GM18951 (cell line): ENCODE measurements around the gene ADGRF1.
"Not testable (repeated sequence)": the region's sequence is repeated elsewhere in the genome, so short reads cannot be mapped to it uniquely, and the experiment has no call there.

Experiments used
- POLR2A ChIP-seq: IDR thresholded peaks from 4 replicates; pipeline ENCODE4 v1.6.1; 2011; ENCODE audit warnings: mild to moderate bottlenecking; ENCODE audit not compliant: insufficient read length, insufficient read depth; ENCODE audit errors: extremely low read depth
- in situ Hi-C: fragments of 300-500 bp; cut with MboI; formaldehyde crosslinking; loops from one replicate; pipeline ENCODE4 v1.12.0; 2022; ENCODE audit warnings: low sequenced_read_pairs, mixed read lengths, inconsistent platforms; ENCODE audit not compliant: unreplicated experiment

Gene ADGRF1

GRCh38 chr6:46997646-46998045, 44.5 kb downstream of the ADGRF1 start:
- in situ Hi-C loops = no loop called here

GRCh38 chr6:46996860-46997641, 45.1 kb downstream of the ADGRF1 start:
- no peak for TF ChIP-seq POLR2A
- in situ Hi-C loops = no loop called here

More at GRCh38 chr6:46997646-46998045, 44.5 kb downstream of the ADGRF1 start:
- TF ChIP-seq POLR2A = no peak

DNA sequence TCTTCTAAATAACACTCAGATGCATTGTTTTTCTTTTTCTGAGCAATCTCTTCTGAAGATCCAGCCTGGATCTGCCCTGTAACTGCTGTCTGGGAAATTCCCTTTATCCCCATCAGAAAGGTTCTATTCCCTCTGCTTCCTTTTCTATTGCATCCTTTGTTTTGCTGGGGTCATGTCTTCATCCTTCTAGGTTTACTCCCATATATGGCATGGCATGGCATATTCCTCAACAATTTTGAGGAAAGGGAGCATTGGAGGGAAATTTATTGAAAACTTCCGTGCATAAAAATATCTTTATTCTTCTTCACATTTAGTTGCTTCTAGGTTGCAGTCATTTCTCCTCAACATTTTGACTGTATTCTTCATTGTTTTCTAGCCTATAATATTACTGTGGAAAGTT, 47.2 kb downstream of the ADGRF1 start:
- in situ Hi-C loops = no loop called here

DNA sequence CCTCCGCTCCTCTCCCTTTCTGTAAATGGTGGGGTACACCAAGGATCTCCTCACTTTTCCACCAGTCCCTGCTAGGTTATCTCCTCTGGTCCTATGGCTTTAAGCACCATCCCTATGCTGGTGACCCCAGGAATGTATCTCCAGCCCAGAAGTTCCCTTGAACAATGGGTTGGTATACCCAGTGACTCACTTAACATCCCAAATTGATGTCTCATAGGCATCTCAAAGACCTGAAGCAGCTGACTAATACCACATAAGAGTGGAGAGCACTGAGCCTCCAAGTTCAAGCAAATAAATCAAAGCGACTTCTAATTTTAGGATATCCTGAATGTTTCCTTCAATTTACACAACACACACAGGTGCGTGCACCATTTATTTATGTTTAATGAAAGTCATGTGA, 48.3 kb downstream of the ADGRF1 start:
- no peak for TF ChIP-seq POLR2A
- in situ Hi-C loops = no loop called here

More for the DNA sequence above, 47.2 kb downstream of the ADGRF1 start:
- no peak for TF ChIP-seq POLR2A

GRCh38 chr6:46992391-46992790, 49.7 kb downstream of the ADGRF1 start:
- in situ Hi-C loops = not testable (repeated sequence)

DNA sequence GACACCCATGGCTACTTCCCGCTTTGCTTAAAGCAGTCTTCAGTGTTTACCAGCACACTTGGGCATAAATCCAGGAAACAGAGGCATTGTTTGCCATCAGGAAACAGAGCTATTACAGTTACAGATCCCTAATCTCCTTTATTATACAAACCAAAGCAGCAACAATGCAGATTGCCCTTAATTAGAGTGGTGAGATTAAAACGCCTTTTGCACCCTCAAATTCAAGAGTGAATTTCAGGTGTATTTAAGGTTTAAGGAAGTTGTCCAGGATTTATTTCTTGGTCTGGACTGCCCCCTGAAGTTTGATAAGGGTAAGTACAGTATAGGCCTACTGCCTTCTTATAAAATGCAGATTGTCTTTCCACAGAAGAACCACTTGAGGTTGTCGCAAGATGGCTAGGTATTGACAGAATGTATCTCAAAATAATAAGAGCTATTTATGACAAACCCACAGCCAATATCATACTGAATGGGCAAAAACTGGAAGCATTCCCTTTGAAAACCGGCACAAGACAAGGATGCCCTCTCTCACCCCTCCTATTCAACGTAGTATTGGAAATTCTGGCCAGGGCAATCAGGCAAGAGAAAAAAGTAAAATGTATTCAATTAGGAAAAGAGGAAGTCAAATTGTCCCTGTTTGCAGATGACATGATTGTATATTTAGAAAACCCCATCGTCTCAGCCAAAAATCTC, 51.2 kb downstream of the ADGRF1 start:
- in situ Hi-C loops = not testable (repeated sequence)

DNA sequence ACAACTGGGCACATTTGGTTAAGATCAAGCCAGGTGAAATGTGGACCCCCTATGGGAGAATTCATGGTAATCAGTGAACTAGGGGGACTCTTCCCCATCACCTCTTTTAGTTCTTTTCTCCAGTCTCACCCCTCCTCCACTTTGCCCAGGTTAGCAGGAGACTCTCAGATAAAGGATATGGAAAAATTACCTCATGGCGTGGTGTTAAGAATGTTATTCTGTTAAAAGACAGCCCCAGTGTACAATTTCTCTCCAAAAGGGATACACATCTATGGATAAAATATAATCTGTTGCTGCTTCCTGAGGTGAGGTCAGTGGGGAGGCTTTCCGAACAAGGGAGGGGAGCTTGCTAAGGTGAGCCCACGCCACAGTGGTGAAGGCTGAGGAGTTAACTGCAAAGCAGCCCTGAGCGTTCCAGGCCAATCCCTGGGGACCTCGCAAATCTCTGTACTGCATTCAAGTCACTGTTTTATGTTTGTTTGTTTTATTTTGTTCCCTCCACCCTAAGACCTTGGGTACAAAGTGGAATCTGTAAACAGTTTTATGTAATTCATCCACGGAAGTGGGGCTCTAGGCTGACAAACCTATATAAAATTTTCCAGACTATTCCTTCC, 52.0 kb downstream of the ADGRF1 start:
- in situ Hi-C loops = no loop called here
- TF ChIP-seq POLR2A = no peak

DNA sequence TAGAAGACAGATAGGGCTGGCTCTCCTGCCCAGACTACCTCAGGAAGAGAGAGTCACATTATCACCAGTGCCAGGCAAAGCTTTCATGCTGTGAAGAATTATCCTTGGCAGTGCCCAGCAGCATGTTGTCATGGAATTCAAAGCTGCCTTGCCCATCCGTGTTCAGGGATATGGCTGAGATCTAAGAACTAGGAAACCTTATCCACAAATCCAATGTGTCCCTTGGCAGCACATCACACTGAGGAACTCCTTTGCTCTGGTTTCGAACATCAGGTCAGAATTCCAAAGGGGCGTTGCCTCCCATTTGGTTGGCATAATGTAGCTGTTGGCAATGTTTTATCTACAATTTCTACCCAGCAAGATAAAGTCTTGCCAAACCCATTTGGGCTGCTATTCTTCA, 52.7 kb downstream of the ADGRF1 start:
- in situ Hi-C loops = no loop called here

GRCh38 chr6:46985943-46986342, 56.2 kb downstream of the ADGRF1 start:
- TF ChIP-seq POLR2A = no peak
- in situ Hi-C loops = no loop called here

More for the DNA sequence above, 52.7 kb downstream of the ADGRF1 start:
- no peak for TF ChIP-seq POLR2A

DNA sequence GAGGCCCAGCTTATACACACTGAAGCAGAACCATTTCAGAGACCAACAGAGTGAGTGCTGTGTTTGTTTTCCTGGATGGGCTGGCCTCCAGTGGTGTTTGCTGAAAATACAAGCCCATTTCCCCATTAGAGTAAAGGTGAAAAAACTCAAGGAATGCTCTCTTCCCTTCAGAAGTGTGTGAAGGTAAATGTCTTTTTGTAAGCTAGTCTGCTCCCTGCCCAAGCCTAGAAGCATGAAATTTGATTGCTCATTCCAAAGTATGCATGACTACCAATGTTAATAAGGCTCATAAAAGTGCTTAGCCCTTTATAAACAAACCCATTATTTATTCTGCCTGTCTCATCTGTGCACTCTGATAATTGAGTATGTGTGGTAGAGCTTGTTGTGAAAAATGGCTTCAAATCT, 59.1 kb downstream of the ADGRF1 start:
- no peak for TF ChIP-seq POLR2A
- in situ Hi-C loops = no loop called here

GRCh38 chr6:46979206-46979605, 62.9 kb downstream of the ADGRF1 start:
- in situ Hi-C loops = no loop called here
- no peak for TF ChIP-seq POLR2A

GRCh38 chr6:46974786-46975185, 67.3 kb downstream of the ADGRF1 start:
- in situ Hi-C loops = no loop called here
- no peak for TF ChIP-seq POLR2A

GRCh38 chr6:46973029-46973428, 69.1 kb downstream of the ADGRF1 start:
- no peak for TF ChIP-seq POLR2A
- in situ Hi-C loops = no loop called here

DNA sequence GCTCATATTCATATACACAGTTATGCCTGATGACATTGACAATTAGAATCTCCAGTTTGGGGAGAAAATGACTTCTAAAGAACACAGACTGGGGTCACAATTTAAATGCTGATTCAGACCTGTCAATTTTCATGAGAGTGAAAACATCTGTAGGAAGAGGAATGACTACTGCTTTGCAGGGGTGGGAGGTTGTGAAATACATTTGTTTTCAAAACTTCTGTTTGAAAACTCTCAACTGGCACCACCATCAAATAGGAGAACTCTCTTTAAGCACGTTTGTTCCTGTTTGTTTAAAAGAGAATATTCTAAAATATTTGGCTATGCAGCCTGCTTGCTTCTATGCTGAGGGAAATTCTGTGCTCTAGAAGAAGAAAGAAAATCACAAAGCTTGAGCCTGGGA, 69.6 kb downstream of the ADGRF1 start:
- in situ Hi-C loops = no loop called here
- TF ChIP-seq POLR2A = no peak
